K562 (cell line): ENCODE results near the gene PTK6. TPM values are rescaled to one million over a fixed set of nuclear protein-coding genes. Genes with fewer than 3 reads are reported as not detected.

Experiments
- ARID1B ChIP-seq: fragments of 450-650 bp; IDR thresholded peaks from 2 replicates; pipeline ENCODE4 v1.6.1; 2016; ENCODE audit warnings: antibody characterized with exemption, mild to moderate bottlenecking, inconsistent platforms
- ARNT ChIP-seq, 2 experiments: fragments of 450-650 bp; IDR thresholded peaks; 2 replicates each; pipeline ENCODE4 v1.6.1; 2016; ENCODE audit warnings: mild to moderate bottlenecking in 1 of 2
- BRD4 ChIP-seq: fragments of 200-600 bp; sonication (generic); IDR thresholded peaks from 2 replicates; pipeline ENCODE4 v1.6.1; 2017; ENCODE audit warnings: inconsistent platforms
- BRF1 ChIP-seq: IDR thresholded peaks from 3 replicates; pipeline ENCODE4 v1.6.1; 2011; ENCODE audit warnings: borderline replicate concordance, mild to moderate bottlenecking; ENCODE audit not compliant: insufficient read length; ENCODE audit errors: extremely low read depth
- CEBPG ChIP-seq, 3 experiments: fragments of 200-800 bp in 1 of 3; sonication (Bioruptor generic) in 1 of 3; sonication (generic) in 1 of 3; formaldehyde crosslinking in 1 of 3; IDR thresholded peaks in 2 of 3; conservative IDR thresholded peaks in 1 of 3; 2 replicates each; pipeline versions ENCODE4 v1.6.1 to v1.8.0; 2016 to 2022; ENCODE audit warnings: missing compliant biosample characterization in 2 of 3, missing genetic modification characterization in 2 of 3, mild to moderate bottlenecking in 1 of 3, missing genetic modification reagents in 1 of 3
- CREM ChIP-seq: IDR thresholded peaks from 2 replicates; pipeline ENCODE4 v1.6.1; 2014; ENCODE audit warnings: antibody characterized with exemption, low read depth
- FOXK1 ChIP-seq: sonication (generic); formaldehyde crosslinking; IDR thresholded peaks from 2 replicates; pipeline ENCODE4 v1.8.0; 2022; ENCODE audit warnings: missing genetic modification reagents, mild to moderate bottlenecking, borderline replicate concordance
- GABPB2 ChIP-seq: fragments of 250-450 bp; sonication (Bioruptor Pico); conservative IDR thresholded peaks from 2 replicates; pipeline ENCODE4 v1.5.1; 2021; ENCODE audit warnings: mild to moderate bottlenecking
- HIVEP1 ChIP-seq: fragments of 250-450 bp; sonication (Bioruptor Pico); IDR thresholded peaks from 2 replicates; pipeline ENCODE4 v1.4.0; 2020; ENCODE audit warnings: mild to moderate bottlenecking
- KHSRP ChIP-seq: fragments of 450-650 bp; IDR thresholded peaks from 2 replicates; pipeline ENCODE4 v1.6.1; 2017
- MTA2 ChIP-seq: fragments of 450-650 bp; IDR thresholded peaks from 2 replicates; pipeline ENCODE4 v1.6.1; 2016; ENCODE audit warnings: low read depth
- NFE2L1 ChIP-seq: fragments of 450-650 bp; IDR thresholded peaks from 2 replicates; pipeline ENCODE4 v1.6.1; 2016; ENCODE audit warnings: missing genetic modification characterization, low read depth, mild to moderate bottlenecking, missing compliant biosample characterization, moderate library complexity, borderline replicate concordance
- NFRKB ChIP-seq: fragments of 450-650 bp; IDR thresholded peaks from 2 replicates; pipeline ENCODE4 v1.6.1; 2016; ENCODE audit warnings: low read depth
- POLR2AphosphoS2 ChIP-seq: IDR thresholded peaks from 2 replicates; pipeline ENCODE4 v1.6.1; 2012; ENCODE audit warnings: low read length, improper control_type of control experiment
- RBM17 ChIP-seq: fragments of 200-400 bp; formaldehyde crosslinking; IDR thresholded peaks from 2 replicates; pipeline ENCODE4 v1.6.1; 2017; ENCODE audit warnings: low read depth, mild to moderate bottlenecking, low read length, borderline replicate concordance
- SAP30 ChIP-seq: fragments of 200-600 bp; sonication (generic); IDR thresholded peaks from 2 replicates; pipeline ENCODE4 v1.6.1; 2012; ENCODE audit warnings: borderline replicate concordance, low read depth, mild to moderate bottlenecking, moderate library complexity, low read length, control low read depth, inconsistent platforms; ENCODE audit not compliant: insufficient read depth, poor library complexity, severe bottlenecking
- SNIP1 ChIP-seq: fragments of 450-650 bp; IDR thresholded peaks from 2 replicates; pipeline ENCODE4 v1.7.1; 2017; ENCODE audit warnings: low read depth, mild to moderate bottlenecking
- ZC3H11A ChIP-seq: IDR thresholded peaks from 2 replicates; pipeline ENCODE4 v1.6.1; 2012; ENCODE audit warnings: low read depth, low read length, improper control_type of control experiment
- ZNF12 ChIP-seq: sonication (generic); formaldehyde crosslinking; IDR thresholded peaks from 2 replicates; pipeline ENCODE4 v1.4.0; 2020; ENCODE audit warnings: mild to moderate bottlenecking, missing genetic modification reagents
- ZNF586 ChIP-seq: fragments of 450-650 bp; formaldehyde crosslinking; conservative IDR thresholded peaks from 2 replicates; pipeline ENCODE4 v1.4.0; 2020; ENCODE audit warnings: mild to moderate bottlenecking, moderate library complexity
- polyA plus RNA-seq, 8 experiments: library from polyadenylated mRNA; depleted of rRNA in 4 of 8; stranded (reverse) in 5 of 8; unstranded in 3 of 8; fragments of >200 nt; fragmentation: Nextera tagmentation in 2 of 8; fragmentation: Illumina TruSeq in 1 of 8; extraction: Ambion mirVana in 2 of 8; extraction: Trizol in 1 of 8; gene quantifications; 2 replicates each; pipeline versions ENCODE4 v1.2.1 to v1.2.3, GENCODE V29; 2011 to 2014; ENCODE audit warnings: inconsistent platforms in 1 of 8, missing spikeins in 1 of 8
- total RNA-seq, 7 experiments: library from RNA; depleted of rRNA in 6 of 7; stranded (reverse); fragments of >200 nt in 6 of 7; fragmentation: Illumina TruSeq in 2 of 7; extraction: Trizol in 2 of 7; gene quantifications; 2 replicates each; pipeline versions ENCODE4 v1.2.1 to v1.2.3, GENCODE V29; 2011 to 2021; ENCODE audit warnings: low replicate concordance in 1 of 7
- TF ChIP-seq, protein P1 (sequence below): fragments of 150-350 bp; IDR thresholded peaks from 2 replicates; pipeline ENCODE4 v1.6.1; 2014; ENCODE audit warnings: low read depth, mild to moderate bottlenecking, low read length, borderline replicate concordance

PTK6 gene
- total and polyA plus RNA-seq, 9 of the 15 experiments (the other 6 are each of a cell fraction or from before 2014, with no cell fraction given), result 0.07 TPM; not detected in 8

- TF ChIP-seq SAP30, result no peak
- no peak for TF ChIP-seq CREM
- TF ChIP-seq ZNF12 (CRISPR knock-in tag), result no peak
- TF ChIP-seq ZC3H11A, result no peak
- TF ChIP-seq SNIP1, result no peak
- TF ChIP-seq NFE2L1 (tag), result no peak
- no peak for TF ChIP-seq ZNF586 (CRISPR knock-in tag)
- TF ChIP-seq BRF1, result no peak
- TF ChIP-seq RBM17, result no peak
- TF ChIP-seq MTA2, result no peak
- no peak for TF ChIP-seq POLR2AphosphoS2
- TF ChIP-seq NFRKB, result no peak
- no peak for TF ChIP-seq ARID1B
- TF ChIP-seq, protein P1, sequence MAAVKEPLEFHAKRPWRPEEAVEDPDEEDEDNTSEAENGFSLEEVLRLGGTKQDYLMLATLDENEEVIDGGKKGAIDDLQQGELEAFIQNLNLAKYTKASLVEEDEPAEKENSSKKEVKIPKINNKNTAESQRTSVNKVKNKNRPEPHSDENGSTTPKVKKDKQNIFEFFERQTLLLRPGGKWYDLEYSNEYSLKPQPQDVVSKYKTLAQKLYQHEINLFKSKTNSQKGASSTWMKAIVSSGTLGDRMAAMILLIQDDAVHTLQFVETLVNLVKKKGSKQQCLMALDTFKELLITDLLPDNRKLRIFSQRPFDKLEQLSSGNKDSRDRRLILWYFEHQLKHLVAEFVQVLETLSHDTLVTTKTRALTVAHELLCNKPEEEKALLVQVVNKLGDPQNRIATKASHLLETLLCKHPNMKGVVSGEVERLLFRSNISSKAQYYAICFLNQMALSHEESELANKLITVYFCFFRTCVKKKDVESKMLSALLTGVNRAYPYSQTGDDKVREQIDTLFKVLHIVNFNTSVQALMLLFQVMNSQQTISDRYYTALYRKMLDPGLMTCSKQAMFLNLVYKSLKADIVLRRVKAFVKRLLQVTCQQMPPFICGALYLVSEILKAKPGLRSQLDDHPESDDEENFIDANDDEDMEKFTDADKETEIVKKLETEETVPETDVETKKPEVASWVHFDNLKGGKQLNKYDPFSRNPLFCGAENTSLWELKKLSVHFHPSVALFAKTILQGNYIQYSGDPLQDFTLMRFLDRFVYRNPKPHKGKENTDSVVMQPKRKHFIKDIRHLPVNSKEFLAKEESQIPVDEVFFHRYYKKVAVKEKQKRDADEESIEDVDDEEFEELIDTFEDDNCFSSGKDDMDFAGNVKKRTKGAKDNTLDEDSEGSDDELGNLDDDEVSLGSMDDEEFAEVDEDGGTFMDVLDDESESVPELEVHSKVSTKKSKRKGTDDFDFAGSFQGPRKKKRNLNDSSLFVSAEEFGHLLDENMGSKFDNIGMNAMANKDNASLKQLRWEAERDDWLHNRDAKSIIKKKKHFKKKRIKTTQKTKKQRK, result no peak
- no peak for TF ChIP-seq HIVEP1 (CRISPR knock-in tag)
- no peak for TF ChIP-seq BRD4
- no peak for TF ChIP-seq CEBPG (CRISPR knock-in tag; IDR thresholded peaks at IDR 0.05)
- no peak for TF ChIP-seq CEBPG (tag; conservative IDR thresholded peaks at IDR 0.05 in 1 of 2, IDR thresholded peaks at IDR 0.05 in 1 of 2)
- TF ChIP-seq ARNT (IDR thresholded peaks at IDR 0.05), result no peak
- TF ChIP-seq GABPB2, result no peak
- no peak for TF ChIP-seq KHSRP
- no peak for TF ChIP-seq FOXK1 (CRISPR knock-in tag)
Observed at GRCh38 chr20:63537525-63538203, 488 bp upstream of the PTK6 start (continued).
